K562 treated with DMSO at 1 percent for 4 hours (cell line): Measurements from ENCODE around the gene EGLN2. TPM values are rescaled to one million over a fixed set of nuclear protein-coding genes. Genes with fewer than 3 reads are reported as not detected.

ENCODE experiments used
- total RNA-seq: library from RNA; unstranded; fragments of 300-600 nt; gene quantifications from 2 replicates; pipeline ENCODE4 v1.2.3, GENCODE V29; 2022; ENCODE audit not compliant: insufficient read depth

Gene EGLN2
- 107 and 114 TPM in 2 replicates for total RNA-seq

DNA sequence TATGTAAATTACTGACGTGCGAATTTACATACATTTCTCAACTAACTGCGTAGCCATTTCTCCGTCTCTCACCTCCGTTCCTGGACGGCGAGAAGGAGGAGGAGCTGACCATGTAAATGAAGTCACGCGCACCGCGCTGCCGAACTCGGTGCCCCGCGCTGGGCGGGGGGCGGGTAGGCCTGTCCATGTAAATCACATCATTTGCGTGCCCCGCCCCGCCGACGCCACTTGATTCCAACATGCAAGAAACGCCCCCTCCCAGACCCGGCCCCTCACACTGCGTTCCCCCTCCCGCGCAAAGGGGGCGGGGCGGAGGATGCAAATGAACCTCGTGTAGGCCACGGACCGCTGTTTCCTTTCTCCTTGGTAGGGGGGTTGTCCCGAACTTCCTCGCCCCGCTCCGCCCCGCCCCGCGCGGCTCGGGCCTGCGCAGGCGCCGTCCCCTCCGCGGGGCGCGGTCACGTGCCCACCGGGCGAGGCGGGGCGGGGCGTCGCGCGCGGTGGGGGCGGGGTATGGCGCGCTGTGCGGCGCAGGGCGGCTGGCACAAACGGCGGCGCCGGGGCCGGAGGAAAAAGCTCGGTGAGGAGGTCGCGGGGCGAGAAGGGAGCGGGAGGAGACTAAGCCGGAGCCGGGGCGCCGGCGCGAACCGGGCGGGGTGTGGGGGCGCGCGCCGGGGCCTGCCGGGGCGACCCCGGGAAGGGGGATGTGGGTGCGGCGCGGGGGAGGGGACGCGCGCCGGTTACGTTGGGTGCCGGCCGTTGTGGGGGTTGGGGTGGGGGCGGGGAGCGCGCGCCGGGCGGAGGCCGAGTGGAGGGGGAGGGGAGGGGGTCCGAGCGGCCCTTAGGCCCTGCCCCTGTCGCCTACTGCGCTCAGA, at the start of gene EGLN2:
TSS of gene EGLN2 (plus strand) at position 509 of the 875 bp plus-strand sequence. CDS start 1,382 bp downstream, outside the sequence.

DNA sequence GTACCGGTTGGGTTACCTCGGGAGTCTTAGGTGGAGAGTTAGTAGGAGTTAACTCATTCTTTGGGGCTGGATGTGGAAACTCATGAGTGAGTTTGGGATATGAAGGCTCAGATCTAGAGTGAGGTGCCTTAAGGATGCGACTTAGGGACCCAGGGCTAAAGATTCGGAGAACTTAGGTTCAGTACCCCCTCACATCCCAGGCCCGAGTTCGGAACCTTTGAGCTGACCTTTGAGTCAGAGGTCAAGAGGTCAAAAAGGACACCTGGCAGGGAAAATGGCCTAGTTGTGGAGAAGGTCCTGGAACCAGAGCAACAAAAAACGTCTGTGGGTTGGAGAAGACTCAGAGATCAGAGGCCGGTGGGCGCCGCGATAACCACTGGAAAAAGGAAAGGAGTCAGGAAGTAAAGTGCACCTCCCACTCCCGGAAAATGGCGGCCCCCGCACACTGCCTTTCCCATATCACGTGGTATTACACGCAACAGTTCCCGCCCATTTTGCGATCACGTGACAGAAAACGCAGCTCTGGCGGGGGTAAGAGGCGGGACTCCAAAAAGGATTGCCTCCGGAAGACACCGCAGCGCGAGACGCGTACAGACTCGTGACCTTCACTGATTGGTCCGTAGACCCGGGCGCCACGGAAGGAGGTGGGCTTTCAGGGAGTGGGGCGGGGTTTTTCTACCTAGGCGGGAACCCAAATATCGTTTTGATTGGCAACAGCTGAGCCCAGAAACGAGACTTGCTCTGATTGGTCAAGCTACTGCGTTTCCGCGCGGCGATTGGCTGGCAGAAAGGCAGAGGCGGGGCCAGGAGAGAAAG, 48.7 kb upstream of the EGLN2 start, which contains the start of gene ACTMAP:
TSS of gene ACTMAP (minus strand) at position 420 of the 816 bp plus-strand sequence. CDS start 674 bp downstream, outside the sequence.

DNA sequence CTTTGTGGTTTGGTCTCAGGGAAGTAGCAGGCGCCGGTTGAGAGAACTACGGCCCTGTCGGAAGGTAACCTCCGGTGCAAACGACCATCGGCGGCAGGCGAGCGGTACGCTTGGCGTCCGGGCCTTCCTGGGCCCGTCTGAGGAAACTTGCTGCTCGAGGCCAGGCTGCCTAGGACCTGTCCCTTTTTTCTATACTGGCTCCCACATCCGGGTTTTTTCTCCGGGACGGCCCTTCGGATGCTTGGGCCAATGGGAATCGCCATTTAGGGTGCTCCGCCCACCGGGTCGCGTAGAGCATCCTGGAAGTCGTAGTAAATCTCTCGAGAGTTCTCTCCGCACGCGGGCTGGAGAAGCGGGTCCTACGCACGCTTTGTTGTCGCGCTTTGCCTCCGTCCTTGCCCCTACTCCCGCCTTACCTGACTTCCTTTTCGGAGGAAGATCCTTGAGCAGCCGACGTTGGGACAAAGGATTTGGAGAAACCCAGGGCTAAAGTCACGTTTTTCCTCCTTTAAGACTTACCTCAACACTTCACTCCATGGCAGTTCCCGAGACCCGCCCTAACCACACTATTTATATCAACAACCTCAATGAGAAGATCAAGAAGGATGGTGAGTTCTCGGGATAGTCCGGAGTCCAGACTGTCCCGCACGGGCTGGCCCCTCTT, 48.0 kb upstream of the EGLN2 start, which contains the start of gene SNRPA:
TSS of gene SNRPA (plus strand) at position 330 of the 664 bp plus-strand sequence. CDS start at position 536, 206 bp downstream.

DNA sequence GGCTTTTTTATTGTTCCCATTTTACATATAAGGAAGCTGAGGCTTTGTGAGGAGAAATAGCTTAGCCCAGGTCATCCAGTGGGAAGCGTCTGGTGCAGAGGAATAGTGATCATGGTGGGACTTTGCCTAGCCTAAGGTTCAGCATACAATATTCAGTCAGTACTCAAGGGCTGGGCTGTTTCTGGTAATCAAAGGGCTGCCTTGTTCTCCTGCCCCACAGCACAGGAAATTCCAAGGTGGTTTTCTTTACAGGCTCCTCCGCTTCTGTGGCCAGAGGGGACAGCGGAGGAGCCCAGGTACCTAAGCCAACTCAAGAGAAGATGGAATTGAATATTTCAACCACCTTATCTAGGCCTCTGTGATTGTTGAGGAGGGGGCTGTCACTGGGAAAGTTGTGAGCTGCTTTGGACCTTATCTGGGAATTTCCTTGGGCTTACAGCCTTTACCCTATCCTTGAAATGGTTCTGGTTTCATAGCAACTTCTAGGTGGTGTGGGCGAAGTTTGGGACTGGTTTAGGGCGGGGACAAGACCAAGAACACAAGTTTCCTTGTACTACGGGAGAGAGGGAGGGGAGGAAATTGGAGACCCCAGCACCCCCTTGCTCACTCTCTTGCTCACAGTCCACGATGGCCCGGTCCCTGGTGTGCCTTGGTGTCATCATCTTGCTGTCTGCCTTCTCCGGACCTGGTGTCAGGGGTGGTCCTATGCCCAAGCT, 23.9 kb upstream of the EGLN2 start, which contains the start of gene MIA:
TSS of gene MIA (plus strand) at position 606 of the 716 bp plus-strand sequence. CDS start at position 628, 22 bp downstream.

DNA sequence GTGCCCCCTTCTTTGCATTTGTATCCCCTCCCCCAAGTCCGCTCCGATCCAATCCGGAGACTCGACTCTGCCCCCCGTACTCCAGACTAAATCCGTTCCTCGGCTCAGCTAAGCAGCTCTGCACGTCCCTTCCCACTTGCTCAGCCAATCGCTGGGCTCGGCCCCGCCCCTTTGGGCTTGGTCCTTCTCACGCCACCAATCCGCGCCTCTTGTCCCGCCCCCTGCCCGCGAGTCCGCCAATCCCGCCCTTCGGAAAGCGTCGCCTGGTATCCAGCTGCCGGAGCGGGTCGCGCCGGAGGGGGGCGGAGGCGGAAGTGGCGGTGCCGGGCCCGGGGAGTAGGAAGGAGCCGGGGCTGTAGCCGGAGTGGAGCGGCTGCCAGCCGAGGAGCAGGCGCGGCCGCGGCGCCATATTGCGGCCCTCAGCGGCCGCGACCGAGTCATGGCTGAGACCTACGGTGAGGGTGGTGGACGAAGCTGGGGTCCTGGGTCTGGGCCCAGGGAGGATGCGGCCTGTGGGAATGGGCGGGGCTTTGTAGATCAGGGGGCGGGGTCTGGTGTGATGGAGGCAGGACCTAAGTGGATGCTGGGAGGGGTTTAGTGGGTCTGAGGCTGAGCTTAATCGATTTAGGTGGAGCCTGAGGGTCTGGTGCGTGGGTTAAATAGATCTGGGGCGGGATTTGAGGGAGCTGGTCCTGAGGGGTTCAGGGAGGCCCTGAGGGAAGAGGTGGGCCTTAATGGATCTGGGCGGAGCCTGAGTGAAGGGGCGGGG, 20.9 kb upstream of the EGLN2 start, which contains the start of gene RAB4B:
TSS of gene RAB4B (plus strand) at position 311 of the 769 bp plus-strand sequence. CDS start at position 440, 129 bp downstream.

GRCh38 chr19:40850277-40850676, 51.3 kb downstream of the EGLN2 start, which contains the start of gene CYP2A6:
CYP2A6 (minus strand) TSS chr19:40850447; CDS start chr19:40850426, 21 bp downstream.

Other genes with a start within 250 kb of the EGLN2 start
- 97.0 and 111 TPM in 2 replicates for gene SHKBP1, start 222.3 kb upstream of the EGLN2 start, total RNA-seq
- 179 and 282 TPM in 2 replicates for gene LTBP4, start 197.8 kb upstream of the EGLN2 start, total RNA-seq
- gene NUMBL, start 108.5 kb upstream of the EGLN2 start, total RNA-seq = 24.5 TPM in 2 replicates
- 14.3 and 21.5 TPM in 2 replicates for gene COQ8B, start 82.3 kb upstream of the EGLN2 start, total RNA-seq
- 13.7 and 15.3 TPM in 2 replicates for gene ITPKC, start 82.1 kb upstream of the EGLN2 start, total RNA-seq
- gene ACTMAP, start 48.7 kb upstream of the EGLN2 start, total RNA-seq = 9.3 and 13.2 TPM in 2 replicates
- 100 and 116 TPM in 2 replicates for gene SNRPA, start 48.0 kb upstream of the EGLN2 start, total RNA-seq
- gene MIA, start 23.7 kb upstream of the EGLN2 start, total RNA-seq = not detected in 2 replicates
- gene RAB4B, start 20.9 kb upstream of the EGLN2 start, total RNA-seq = 26.9 and 33.3 TPM in 2 replicates
- gene CYP2A6, start 51.3 kb downstream of the EGLN2 start, total RNA-seq = not detected in 2 replicates
- not detected in 2 replicates for gene CYP2A7, start 83.0 kb downstream of the EGLN2 start, total RNA-seq
- not detected in 2 replicates for gene CYP2B6, start 192.1 kb downstream of the EGLN2 start, total RNA-seq